Activated CD4-positive, CD25-positive, alpha-beta regulatory T cell treated with anti-CD3 and anti-CD28 coated beads, Interleukin-2, amount 50 U/mL, for 24 hours (primary cell): ENCODE data around the gene ANKHD1.
A peak's percentile ranks its signal among the peaks of the same experiment; 100 is the strongest.

Source experiments
- ATAC-seq, 2 donors: fragments of 150-1000 bp; cut with Tn5 transposase; one replicate each; pipeline ENCODE4 v1.10.0; 2021; ENCODE audit warnings: mild to moderate bottlenecking in 1 of 2, moderate library complexity in 1 of 2

Gene ANKHD1

GRCh38 chr5:140547508-140548299, 146.1 kb downstream of the ANKHD1 start, which contains the start of gene EIF4EBP3:
Gene EIF4EBP3, plus strand, starts transcription at chr5:140547662. Its CDS starts 76 bp downstream, at chr5:140547738.
- ATAC-seq, result peak; percentile 98 to 99

GRCh38 chr5:140548300-140548688, 146.7 kb downstream of the ANKHD1 start:
- ATAC-seq, result peak in 1 of 2 donors; percentile 1

GRCh38 chr5:140548791-140549190, 147.2 kb downstream of the ANKHD1 start:
- no peak for ATAC-seq

GRCh38 chr5:140549237-140550144, 147.9 kb downstream of the ANKHD1 start:
- ATAC-seq, result no peak

GRCh38 chr5:140550147-140551079, 148.8 kb downstream of the ANKHD1 start:
- ATAC-seq, result no peak

GRCh38 chr5:140551872-140552271, 150.2 kb downstream of the ANKHD1 start:
- no peak for ATAC-seq

- peak; percentile 37 to 48 for ATAC-seq
Measured at GRCh38 chr5:140553657-140554056, 152.0 kb downstream of the ANKHD1 start.

- no peak for ATAC-seq
Measured at GRCh38 chr5:140554454-140554853, 152.8 kb downstream of the ANKHD1 start.

- ATAC-seq, result no peak
Measured at GRCh38 chr5:140555747-140556312, 154.2 kb downstream of the ANKHD1 start.

GRCh38 chr5:140556438-140556837, 154.8 kb downstream of the ANKHD1 start:
- ATAC-seq, result no peak

GRCh38 chr5:140557136-140557805, 155.6 kb downstream of the ANKHD1 start, which contains the start of gene SRA1:
Gene SRA1, minus strand, starts transcription at chr5:140557473. Its CDS starts 21 bp downstream, at chr5:140557452.
- peak; percentile 92 for ATAC-seq

- ATAC-seq, result no peak
Measured at GRCh38 chr5:140557965-140558364, 156.3 kb downstream of the ANKHD1 start.

GRCh38 chr5:140558542-140558941, 156.9 kb downstream of the ANKHD1 start:
- ATAC-seq, result no peak

- no peak for ATAC-seq
Measured at GRCh38 chr5:140560227-140560626, 158.6 kb downstream of the ANKHD1 start.

- ATAC-seq, result no peak
Measured at GRCh38 chr5:140561753-140562523, 160.3 kb downstream of the ANKHD1 start.

- no peak for ATAC-seq
Measured at GRCh38 chr5:140563596-140563995, 162.0 kb downstream of the ANKHD1 start.

GRCh38 chr5:140564196-140565023, 162.8 kb downstream of the ANKHD1 start, which contains the start of the genes APBB3 and SLC35A4:
Gene APBB3, minus strand, starts transcription at chr5:140564598. Its CDS starts 353 bp downstream, at chr5:140564245.
Gene SLC35A4, plus strand, starts transcription at chr5:140564828. Its CDS starts 2,342 bp downstream, at chr5:140567170.
- peak; percentile 91 for ATAC-seq

GRCh38 chr5:140565024-140565779, 163.6 kb downstream of the ANKHD1 start:
- ATAC-seq, result no peak

- ATAC-seq, result no peak
Measured at GRCh38 chr5:140565780-140566095, 164.1 kb downstream of the ANKHD1 start.
